ENCODE measurements around the gene NCF2.
"Not testable (repeated sequence)": the region's sequence is repeated elsewhere in the genome, so short reads cannot be mapped to it uniquely, and the experiment has no call there.

NCF2 gene

DNA sequence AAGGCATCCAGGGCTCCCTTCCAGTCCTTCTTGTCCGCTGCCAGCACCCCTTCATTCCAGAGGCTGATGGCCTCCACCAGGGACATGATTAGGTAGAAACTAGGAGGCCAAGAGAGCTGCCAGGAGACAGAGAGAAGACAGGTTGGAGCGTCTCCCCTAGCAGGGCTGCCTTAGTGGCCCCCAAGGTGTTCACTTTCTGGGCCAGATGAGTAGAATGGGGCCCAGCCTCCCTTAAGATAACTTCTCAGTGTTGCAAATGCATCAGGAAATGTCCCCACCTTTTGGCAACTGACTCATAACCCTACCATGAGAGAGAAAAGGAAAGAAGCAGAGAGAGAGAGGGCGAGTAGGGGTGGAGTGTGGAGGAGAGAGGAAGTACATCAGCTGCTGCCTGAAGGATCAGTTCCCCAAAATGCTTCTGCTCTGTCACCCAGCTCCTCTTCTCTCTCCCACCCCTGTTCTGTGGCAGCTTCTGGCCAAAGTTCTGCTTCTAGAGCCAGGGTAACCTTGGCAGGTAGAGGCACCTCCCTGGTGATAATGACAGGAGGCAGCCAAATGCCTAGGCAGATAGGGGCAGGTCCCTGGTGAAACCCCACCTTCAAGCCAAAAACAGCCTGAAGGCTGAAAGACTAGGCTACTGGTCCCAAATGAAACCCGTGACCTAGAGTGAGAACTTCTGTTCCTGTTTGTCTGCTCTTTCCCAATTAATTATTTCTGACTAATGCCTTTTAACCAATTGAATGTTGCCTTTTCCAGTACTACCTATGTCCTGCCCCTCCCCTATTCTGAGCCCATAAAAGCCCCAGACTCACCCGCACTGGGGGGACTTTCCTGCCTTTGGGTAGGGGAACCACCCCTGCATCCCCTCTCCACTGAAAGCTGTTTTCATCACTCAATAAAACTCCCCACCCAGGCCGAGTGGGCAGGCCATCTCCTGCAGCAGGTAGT, at the start of gene NCF2:
Gene NCF2 (minus strand): TSS at position 216 of the 948 bp plus-strand sequence. CDS start 130 bp downstream, at position 86.
- DNase-seq, result no peak
- intact Hi-C loops (cut with DNase I), result no loop called here

GRCh38 chr1:183638649-183639387, 48.6 kb upstream of the NCF2 start:
- no peak for DNase-seq
- intact Hi-C loops (cut with DNase I), result loop anchor here (5.0 kb wide), 2 partner anchors 167 to 278 kb away; partner anchors contain the start of gene SMG7

GRCh38 chr1:183636783-183637182, 46.5 kb upstream of the NCF2 start:
- intact Hi-C loops (cut with DNase I), result loop anchor here (5.0 kb wide), 2 partner anchors 164 to 281 kb away; partner anchors contain the start of gene SMG7
- DNase-seq, result no peak

DNA sequence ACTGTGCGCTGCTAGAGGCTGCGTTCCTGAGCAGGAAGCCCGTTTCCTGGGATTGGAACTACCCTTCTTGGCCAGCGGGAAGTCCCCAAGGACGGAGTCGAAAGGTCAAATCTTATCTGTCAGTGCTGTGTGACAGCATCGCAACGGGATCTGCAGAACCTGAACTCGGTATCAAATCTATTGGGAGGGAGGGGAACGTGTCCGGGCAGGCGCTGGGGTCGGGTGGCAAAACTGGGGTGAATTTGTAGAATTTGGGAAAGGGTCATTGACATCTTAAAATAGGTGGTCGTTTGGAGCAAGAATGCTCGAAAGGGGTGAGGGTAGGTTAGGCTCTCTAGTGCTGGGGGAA, 46.0 kb upstream of the NCF2 start:
- intact Hi-C loops (cut with DNase I), result loop anchor here (5.0 kb wide), 2 partner anchors 164 to 281 kb away; partner anchors contain the start of gene SMG7
- DNase-seq, result no peak

- intact Hi-C loops (cut with DNase I), result loop anchor here (5.0 kb wide), 2 partner anchors 163 to 282 kb away; partner anchors contain the start of gene SMG7
- peak; percentile 96 to 100 (median 98) for DNase-seq
Measured at GRCh38 chr1:183635606-183636333, 45.5 kb upstream of the NCF2 start, which contains the start of gene ARPC5. ARPC5 (minus strand) TSS chr1:183635783; CDS start chr1:183635659, 124 bp downstream.

- DNase-seq, result peak in 8 of 10 donors; percentile 13 to 88 (median 33)
- intact Hi-C loops (cut with DNase I), result loop anchor here (5.0 kb wide), 2 partner anchors 163 to 282 kb away; partner anchors contain the start of gene SMG7
Measured at GRCh38 chr1:183635099-183635605, 44.9 kb upstream of the NCF2 start.

DNA sequence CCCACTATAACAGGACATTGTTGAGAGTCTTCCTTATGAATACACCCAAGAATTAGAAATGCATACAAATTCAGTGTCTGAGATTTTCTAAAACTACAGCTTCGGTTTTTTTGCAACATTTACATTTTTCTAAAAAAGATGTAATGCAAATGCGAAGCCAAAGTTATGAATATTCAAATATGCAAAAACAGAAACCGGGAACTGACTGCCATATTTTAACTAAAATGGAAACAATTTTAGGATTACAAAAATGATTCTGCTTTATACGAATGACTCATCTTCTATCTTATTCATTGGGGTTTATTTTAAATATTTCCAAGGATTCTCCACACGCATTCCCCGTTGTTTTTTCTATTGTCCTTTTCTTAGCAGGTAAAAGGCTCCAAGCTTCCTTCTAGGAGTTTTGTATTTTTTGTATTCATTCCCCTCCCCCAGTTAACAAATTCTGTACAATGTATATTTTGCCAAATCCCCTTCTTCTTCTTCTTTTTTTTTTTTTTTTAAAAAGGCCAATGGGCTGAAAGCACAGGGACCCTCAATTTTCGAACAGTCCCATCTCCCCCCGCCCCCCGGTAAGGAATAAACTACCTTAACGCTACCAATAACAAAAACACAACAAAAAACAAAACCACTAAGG, 44.3 kb upstream of the NCF2 start:
- intact Hi-C loops (cut with DNase I), result loop anchor here (5.0 kb wide), 2 partner anchors 162 to 283 kb away; partner anchors contain the start of gene SMG7

DNA sequence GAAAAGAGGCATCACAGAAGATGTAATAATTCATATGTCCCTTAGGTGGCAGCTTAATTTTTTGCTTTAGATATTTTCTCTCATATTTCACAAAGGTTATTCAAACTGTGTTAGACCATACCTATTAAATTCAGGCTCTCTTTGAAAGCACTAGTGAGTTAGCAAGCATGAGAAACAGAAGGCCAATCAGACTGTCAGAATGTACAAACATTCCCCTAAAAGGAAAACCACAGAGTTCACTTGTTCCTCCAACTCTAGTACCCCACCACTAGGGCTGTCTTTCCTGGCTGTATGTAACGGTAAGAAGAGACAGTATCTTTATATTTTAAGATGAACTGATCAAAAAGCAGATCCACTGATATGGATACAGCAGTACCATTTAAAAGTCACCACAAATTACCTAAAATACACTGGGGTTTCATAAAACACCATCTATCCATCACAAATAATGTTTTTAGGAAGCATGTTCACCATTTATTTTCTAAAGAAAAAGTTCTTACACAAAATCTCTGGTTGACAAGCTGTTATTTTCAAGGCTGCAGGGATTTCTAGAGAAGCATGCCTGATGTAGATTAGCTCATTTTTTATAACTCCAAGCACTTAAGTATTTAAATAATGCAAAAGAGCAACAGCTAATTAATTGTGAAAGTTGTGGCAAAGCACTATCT, 43.6 kb upstream of the NCF2 start:
- intact Hi-C loops (cut with DNase I), result no loop called here
- DNase-seq, result no peak

More for the DNA sequence above, 44.3 kb upstream of the NCF2 start:
- no peak for DNase-seq

DNA sequence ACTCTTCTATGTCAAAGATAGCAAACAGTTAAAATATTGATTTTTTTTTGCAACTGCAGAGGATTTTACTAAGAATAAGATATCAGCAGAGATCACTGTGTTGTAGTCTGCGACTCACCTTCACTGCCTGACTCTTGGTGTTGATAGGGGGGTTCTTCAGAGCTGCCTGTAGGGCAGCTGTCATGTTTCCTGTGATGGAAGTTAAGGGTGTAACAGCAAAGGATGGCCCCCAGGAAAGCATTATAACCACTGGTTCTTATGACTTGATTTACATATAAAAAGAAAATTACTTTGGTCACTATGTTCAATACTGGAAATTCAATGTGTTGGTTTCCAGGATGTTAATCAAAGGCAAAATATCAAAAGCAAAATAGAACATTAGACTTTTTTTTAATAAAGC, 42.7 kb upstream of the NCF2 start:
- intact Hi-C loops (cut with DNase I), result no loop called here
- no peak for DNase-seq

- DNase-seq, result no peak
Measured at GRCh38 chr1:183632114-183632513, 41.9 kb upstream of the NCF2 start.

DNA sequence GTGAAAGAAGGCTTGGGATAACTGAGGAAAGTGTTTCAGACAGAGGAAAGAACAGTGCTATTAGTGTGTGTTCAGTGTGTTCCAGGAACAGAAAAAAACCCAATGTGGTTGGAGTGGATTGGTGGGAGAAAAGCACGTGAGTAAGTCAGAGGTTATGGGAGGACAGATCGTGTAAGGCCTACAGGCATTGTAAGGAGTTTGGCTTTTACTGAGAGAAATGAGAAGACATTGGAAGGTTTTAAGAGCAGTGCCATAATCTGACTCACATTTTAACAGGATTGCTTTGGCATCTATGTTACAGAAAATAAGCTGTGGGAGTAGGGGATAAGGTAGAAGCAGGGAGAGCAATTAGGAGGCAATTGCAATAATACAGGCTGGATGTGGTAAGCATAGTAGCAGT, 40.5 kb upstream of the NCF2 start:
- intact Hi-C loops (cut with DNase I), result no loop called here
- DNase-seq, result no peak

More at GRCh38 chr1:183632114-183632513, 41.9 kb upstream of the NCF2 start:
- intact Hi-C loops (cut with DNase I), result no loop called here

GRCh38 chr1:183628537-183628936, 38.3 kb upstream of the NCF2 start:
- intact Hi-C loops (cut with DNase I), result no loop called here
- DNase-seq, result no peak

DNA sequence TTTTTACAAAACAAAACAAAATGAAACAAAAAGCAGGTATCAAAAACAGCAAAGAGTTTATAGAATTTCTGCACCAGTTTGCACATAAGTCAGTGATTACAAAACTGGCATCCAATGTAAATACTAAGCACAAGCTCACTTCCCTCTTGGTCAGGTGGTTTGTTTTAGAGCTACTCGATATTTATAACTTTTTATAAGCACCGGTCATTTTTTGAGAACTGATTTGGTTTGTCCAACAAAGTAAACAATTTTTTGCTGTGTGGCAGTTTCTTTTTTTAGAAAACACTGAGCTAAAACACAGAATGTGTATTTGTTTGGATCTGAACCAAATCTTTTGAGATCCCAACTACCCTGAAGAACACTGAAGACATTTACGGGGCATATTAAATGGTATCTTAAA, 36.0 kb upstream of the NCF2 start:
- DNase-seq; intact Hi-C loops (cut with DNase I): not testable (repeated sequence)

DNA sequence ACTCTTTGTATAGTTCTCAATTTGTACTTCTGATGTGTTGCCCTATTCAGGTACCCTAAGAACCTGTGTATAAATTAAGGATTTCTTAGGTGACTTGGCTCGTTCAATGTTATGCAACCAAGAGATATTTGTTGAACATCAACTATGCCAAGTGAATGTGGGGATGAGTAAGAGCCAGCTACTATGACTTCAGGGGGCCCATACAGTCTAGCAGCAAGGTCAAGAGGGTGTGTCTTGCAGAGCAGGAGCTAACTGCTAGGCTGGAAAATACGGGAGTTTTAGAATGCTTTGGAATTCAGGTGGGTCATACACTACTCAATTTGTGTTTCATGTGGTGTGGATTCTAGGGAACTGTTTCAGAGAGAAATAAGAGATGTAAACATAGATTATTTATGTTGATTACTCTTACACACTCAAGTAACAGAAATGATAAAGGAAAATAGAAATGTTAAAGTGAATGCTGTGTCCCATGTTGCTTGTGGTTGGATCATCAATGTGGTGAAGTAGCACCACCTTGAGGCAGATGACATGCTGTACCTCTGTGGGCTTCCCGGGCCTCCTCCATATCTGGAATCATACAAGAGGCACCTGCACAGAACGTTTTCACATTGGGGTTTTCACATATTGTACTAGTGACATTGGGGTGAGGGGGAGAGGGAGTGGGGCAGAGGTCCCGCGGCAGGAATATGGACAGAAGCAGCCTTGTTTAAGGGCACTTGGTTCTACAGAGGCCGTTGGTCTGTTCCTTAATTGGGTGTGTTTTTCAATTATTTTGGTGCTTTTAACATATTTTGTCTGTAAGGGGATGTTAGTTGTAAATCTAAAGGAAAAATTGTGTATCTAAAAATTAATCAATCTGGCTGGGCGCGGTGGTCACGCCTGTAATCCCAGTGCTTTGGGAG, 32.9 kb upstream of the NCF2 start:
- DNase-seq, result peak in 7 of 10 donors; percentile 37 to 88 (median 59)
- intact Hi-C loops (cut with DNase I), result loop anchor here (2.0 to 5.0 kb wide), 3 partner anchors 71 to 341 kb away; no protein-coding TSS in a partner anchor

GRCh38 chr1:183622013-183622412, 31.8 kb upstream of the NCF2 start:
- intact Hi-C loops (cut with DNase I), result loop anchor here (2.0 to 5.0 kb wide), 3 partner anchors 70 to 340 kb away; no protein-coding TSS in a partner anchor
- DNase-seq, result no peak

- no peak for DNase-seq
- intact Hi-C loops (cut with DNase I), result loop anchor here (5.0 kb wide), 2 partner anchors 68 to 338 kb away; no protein-coding TSS in a partner anchor
Measured at GRCh38 chr1:183620311-183620710, 30.1 kb upstream of the NCF2 start.

DNA sequence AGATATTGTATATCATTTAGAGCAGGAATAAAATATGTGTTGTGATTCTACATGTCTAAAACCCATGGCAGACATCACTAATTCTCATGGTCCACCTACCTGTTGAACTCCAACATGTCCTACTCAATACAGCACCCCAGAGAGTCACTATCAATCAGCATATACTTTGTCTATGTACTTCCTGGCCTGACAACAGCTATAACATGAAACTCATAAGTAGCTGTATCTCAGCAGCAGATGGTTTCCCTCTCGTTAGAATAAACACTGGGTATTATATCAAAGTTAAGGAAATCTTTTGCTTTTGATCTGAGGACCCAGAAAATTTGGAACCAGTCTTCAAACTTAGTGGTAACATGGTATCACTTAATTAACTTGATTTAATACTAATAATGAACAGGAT, 29.5 kb upstream of the NCF2 start:
- DNase-seq, result no peak
- intact Hi-C loops (cut with DNase I), result loop anchor here (5.0 kb wide), 2 partner anchors 67 to 337 kb away; no protein-coding TSS in a partner anchor

Measured in posterior cingulate gyrus (tissue), 11 donors.